Brain microvascular endothelial cell (primary cell): Measurements from ENCODE around the gene MYBPC2.

Experiments used
- DNase-seq: peaks from one replicate; pipeline ENCODE4 v3.0.0-alpha.2; 2020
- H3K27ac ChIP-seq: fragments of 250-450 bp; sonication (Bioruptor Pico); 2 replicates; pipeline ENCODE4 v1.5.1; 2020; ENCODE audit warnings: mild to moderate bottlenecking, moderate library complexity
- H3K27me3 ChIP-seq: fragments of 250-450 bp; sonication (Bioruptor Pico); replicated peaks from 2 replicates; pipeline ENCODE4 v1.5.1; 2020; ENCODE audit warnings: mild to moderate bottlenecking
- H3K36me3 ChIP-seq: fragments of 250-450 bp; sonication (Bioruptor Pico); replicated peaks from 2 replicates; pipeline ENCODE4 v1.5.1; 2020; ENCODE audit warnings: mild to moderate bottlenecking
- H3K4me3 ChIP-seq: 2 replicates; pipeline ENCODE4 v1.5.1; 2011; ENCODE audit warnings: low read depth, mild to moderate bottlenecking, control low read depth, low read length, moderate library complexity
- in situ Hi-C: cut with HindIII; loops from 2 replicates; pipeline ENCODE4 v1.10.0; 2017; ENCODE audit warnings: low sequenced_read_pairs, low pct_ligation_motif_present
- TF ChIP-seq, protein P1 (sequence below): IDR thresholded peaks from 2 replicates; pipeline ENCODE4 v1.5.1; 2011; ENCODE audit warnings: low read depth, mild to moderate bottlenecking, moderate library complexity, low read length, control low read depth, inconsistent platforms; ENCODE audit errors: missing control alignments

MYBPC2 gene

DNA sequence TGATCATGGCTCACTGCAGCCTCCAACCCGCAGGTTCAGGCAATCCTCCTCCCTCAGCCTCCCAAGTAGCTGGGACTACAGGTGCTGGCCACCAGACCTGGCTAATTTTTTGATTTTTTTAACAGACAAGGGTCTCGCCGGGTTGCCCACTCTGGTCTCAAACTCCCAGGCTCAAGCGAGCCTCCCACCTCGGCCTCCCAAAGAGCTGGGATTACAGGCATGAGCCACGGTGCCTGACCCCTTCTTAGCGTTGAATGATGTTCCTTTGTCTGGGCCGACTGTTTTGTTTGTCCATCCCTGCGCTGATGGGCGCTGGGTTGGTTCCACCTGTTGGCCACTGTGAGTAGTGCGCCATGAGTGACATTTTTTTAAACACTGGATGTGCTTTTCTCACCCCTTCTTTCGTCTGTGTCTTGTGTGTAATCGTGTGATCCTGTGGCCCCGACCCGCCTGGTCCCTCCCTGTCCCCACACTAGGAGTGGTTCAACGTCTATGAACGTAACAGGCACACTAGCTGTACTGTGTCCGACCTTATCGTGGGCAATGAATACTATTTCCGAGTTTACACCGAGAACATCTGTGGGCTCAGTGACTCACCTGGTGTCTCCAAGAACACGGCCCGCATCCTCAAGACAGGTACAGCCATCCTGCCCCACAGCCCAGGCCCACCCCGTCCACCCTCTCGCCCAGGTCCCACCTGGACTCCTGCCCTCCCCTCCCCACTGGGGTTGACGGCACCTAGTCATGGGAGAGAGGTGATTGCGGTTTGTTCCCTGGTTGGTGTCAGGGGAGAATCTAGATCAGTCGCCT, 28.6 kb downstream of the MYBPC2 start:
- H3K27ac ChIP-seq = no peak overlapping the region
- peak; percentile 64 for DNase-seq
- peaks cover 3% of the 10 kb centered on the region for H3K27me3 ChIP-seq
- TF ChIP-seq, protein P1, sequence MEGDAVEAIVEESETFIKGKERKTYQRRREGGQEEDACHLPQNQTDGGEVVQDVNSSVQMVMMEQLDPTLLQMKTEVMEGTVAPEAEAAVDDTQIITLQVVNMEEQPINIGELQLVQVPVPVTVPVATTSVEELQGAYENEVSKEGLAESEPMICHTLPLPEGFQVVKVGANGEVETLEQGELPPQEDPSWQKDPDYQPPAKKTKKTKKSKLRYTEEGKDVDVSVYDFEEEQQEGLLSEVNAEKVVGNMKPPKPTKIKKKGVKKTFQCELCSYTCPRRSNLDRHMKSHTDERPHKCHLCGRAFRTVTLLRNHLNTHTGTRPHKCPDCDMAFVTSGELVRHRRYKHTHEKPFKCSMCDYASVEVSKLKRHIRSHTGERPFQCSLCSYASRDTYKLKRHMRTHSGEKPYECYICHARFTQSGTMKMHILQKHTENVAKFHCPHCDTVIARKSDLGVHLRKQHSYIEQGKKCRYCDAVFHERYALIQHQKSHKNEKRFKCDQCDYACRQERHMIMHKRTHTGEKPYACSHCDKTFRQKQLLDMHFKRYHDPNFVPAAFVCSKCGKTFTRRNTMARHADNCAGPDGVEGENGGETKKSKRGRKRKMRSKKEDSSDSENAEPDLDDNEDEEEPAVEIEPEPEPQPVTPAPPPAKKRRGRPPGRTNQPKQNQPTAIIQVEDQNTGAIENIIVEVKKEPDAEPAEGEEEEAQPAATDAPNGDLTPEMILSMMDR = peak; percentile 88
- no peak overlapping the region for H3K4me3 ChIP-seq
- in situ Hi-C loops = no loop called here
- no peaks in the 10 kb centered on the region for H3K36me3 ChIP-seq

DNA sequence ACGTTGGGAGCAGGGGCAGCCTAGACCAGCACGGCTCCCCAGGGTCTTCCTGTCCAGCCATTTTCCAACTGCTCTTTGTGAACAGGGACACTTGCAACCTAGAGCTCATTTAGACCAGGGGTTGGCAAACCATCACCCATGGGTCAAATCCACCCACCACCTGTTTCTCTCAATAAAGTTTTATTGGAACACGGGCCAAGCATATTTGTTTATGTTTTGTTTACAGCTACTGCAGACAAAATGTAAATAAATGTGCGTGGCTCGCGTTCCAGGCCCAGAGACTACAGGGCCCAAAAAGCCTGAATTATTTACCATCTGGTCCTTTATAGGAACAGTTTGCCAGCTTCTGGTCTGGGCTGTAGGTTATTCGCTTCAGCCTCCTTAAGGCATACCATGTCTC, 30.3 kb downstream of the MYBPC2 start:
- H3K27me3 ChIP-seq = peaks cover 3% of the 10 kb centered on the region
- no peaks in the 10 kb centered on the region for H3K36me3 ChIP-seq
- in situ Hi-C loops = no loop called here
- no peak overlapping the region for H3K27ac ChIP-seq
- DNase-seq = no peak
- H3K4me3 ChIP-seq = no peak overlapping the region
- TF ChIP-seq, protein P1 = no peak

DNA sequence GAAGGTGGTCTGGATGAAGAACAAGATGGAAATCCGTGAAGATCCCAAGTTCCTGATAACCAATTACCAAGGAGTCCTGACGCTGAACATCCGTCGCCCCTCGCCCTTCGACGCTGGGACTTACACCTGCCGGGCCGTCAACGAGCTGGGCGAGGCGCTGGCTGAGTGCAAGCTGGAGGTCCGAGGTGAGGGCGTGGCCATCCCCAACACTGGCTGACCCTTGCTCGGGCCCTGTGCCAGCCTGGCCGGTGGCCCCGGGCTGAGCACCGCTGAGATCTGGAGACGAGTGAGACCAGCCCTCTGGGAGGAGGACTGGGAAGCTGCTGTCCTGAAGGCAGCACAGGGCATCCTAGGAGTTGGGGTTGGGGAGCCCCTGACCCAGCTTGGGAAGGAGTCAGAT, 31.7 kb downstream of the MYBPC2 start:
- TF ChIP-seq, protein P1 = no peak
- H3K36me3 ChIP-seq = no peaks in the 10 kb centered on the region
- H3K27ac ChIP-seq = no peak overlapping the region
- H3K4me3 ChIP-seq = no peak overlapping the region
- in situ Hi-C loops = no loop called here
- DNase-seq = no peak
- H3K27me3 ChIP-seq = no peaks in the 10 kb centered on the region

DNA sequence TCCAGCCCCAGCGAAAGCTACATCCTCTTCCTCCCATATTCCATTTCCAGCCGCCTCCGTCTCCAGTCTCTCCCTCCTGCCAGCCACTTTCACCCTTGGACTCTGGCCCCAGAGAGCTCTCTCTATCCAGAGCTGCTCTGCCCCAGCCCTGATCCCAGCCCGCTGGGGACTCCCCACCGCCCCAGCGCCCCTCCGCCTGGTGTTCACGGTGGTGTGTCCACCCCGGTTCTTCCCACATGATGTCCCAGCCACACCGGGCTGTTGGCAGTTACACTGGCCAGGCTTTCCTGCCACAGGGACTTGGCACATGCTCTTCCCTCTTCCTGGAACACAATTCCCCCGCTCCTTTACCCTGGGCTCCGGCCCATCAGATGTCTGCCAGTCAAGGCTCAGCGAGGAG, 32.3 kb downstream of the MYBPC2 start:
- no peaks in the 10 kb centered on the region for H3K36me3 ChIP-seq
- no peak overlapping the region for H3K27ac ChIP-seq
- no peak for DNase-seq
- in situ Hi-C loops = no loop called here
- no peaks in the 10 kb centered on the region for H3K27me3 ChIP-seq
- TF ChIP-seq, protein P1 = no peak
- H3K4me3 ChIP-seq = no peak overlapping the region

DNA sequence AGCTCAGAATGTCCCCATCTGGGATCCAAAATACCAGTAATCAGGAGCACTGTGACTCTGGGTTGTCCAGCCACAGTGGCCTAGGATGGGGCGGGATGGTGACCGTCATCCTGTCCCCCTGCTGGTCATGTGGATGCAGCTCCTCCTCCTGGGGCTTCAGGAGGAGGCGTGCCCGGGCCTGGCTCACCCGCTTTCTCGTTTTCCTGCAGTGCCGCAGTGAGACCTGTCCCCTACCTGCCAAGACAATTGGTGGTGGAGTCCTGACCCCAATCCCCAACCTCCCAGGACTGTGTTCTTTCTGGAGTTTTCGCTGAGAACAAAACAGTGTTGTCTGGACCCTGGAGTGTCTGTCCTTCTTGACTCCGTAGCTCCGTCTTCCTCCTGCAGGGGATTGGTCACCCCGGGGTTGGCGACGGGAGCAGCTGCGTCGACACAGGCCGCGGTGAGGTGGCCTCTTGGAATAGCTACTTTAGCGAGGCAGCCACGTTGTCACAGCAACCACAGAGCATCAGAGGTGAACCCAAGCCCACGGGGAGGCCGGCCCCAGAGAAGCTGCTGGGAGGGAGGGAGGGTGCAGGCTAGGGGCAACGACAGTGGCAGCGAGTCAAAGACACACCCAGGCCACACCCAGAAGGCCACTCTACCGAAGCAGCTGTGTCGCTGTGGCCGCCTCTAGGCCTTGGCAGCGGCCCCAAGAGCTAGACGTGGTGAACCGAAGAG, 33.5 kb downstream of the MYBPC2 start:
- H3K36me3 ChIP-seq = no peaks in the 10 kb centered on the region
- H3K4me3 ChIP-seq = no peak overlapping the region
- no peak overlapping the region for H3K27ac ChIP-seq
- in situ Hi-C loops = no loop called here
- DNase-seq = no peak
- TF ChIP-seq, protein P1 = peak; percentile 51
- H3K27me3 ChIP-seq = no peaks in the 10 kb centered on the region
